Tibial artery (tissue), 4 donors: ENCODE data around the gene PHF5A.

Experiments
- DNase-seq, 2 donors: peaks; one replicate each; pipeline ENCODE4 v3.0.0-alpha.2; 2019
- H3K27ac ChIP-seq, 2 donors: fragments of 200-600 bp; sonication (generic) in 1 of 2; 1 replicate in 1 of 2; 2 replicates in 1 of 2; pipeline ENCODE4 v1.5.1; 2018 to 2019; ENCODE audit warnings: mild to moderate bottlenecking in 1 of 2
- H3K27me3 ChIP-seq, 2 donors: fragments of 200-600 bp; sonication (generic) in 1 of 2; one replicate each; pipeline versions ENCODE4 v1.5.1 to v1.6.0; 2016 to 2019
- H3K36me3 ChIP-seq, 3 donors: fragments of 200-600 bp; sonication (generic) in 2 of 3; one replicate each; pipeline ENCODE4 v1.5.1; 2016 to 2019; ENCODE audit warnings: mild to moderate bottlenecking in 2 of 3
- H3K4me1 ChIP-seq, 4 donors: fragments of 200-600 bp; sonication (generic) in 2 of 4; 1 replicate in 3 of 4; 2 replicates in 1 of 4; pipeline ENCODE4 v1.5.1; 2016 to 2019
- H3K4me3 ChIP-seq, 2 donors: fragments of 200-600 bp; sonication (generic) in 1 of 2; 1 replicate in 1 of 2; 2 replicates in 1 of 2; pipeline ENCODE4 v1.5.1; 2018 to 2019; ENCODE audit warnings: mild to moderate bottlenecking in 2 of 2
- H3K9me3 ChIP-seq, 3 donors: fragments of 200-600 bp; sonication (generic) in 1 of 3; one replicate each; pipeline ENCODE4 v1.5.1; 2016 to 2019
- CTCF ChIP-seq, 2 experiments: fragments of 200-600 bp in 1 of 2; fragments of 450-650 bp in 1 of 2; IDR thresholded peaks; one replicate each; pipeline ENCODE4 v1.5.1; 2017 to 2019; ENCODE audit warnings: antibody characterized with exemption in 2 of 2, mild to moderate bottlenecking in 1 of 2, moderate library complexity in 1 of 2
- intact Hi-C: fragments of 100-400 bp; cut with DNase I; formaldehyde crosslinking; loops from one replicate; pipeline ENCODE4 v1.15.0; 2023; ENCODE audit warnings: low total_unique reads

The PHF5A gene

GRCh38 chr22:41411021-41411851 lies 57.3 kb downstream of the PHF5A start:
- H3K4me3 ChIP-seq, result peak overlapping the region in 1 of 2 donors; percentile 23
- H3K27ac ChIP-seq, result peak overlapping the region; percentile 99 to 100
- peak in 1 of 2 experiments; percentile 18 for TF ChIP-seq CTCF (IDR thresholded peaks at IDR 0.05)
- peaks cover 13 to 73% (median 57%) of the 10 kb centered on the region in 4 donors for H3K4me1 ChIP-seq
- intact Hi-C loops, result no loop called here
- no peaks in the 10 kb centered on the region for H3K27me3 ChIP-seq
- no peaks in the 10 kb centered on the region for H3K36me3 ChIP-seq
- H3K9me3 ChIP-seq, result no peaks in the 10 kb centered on the region
- DNase-seq, result peak; percentile 77 to 94

- Histone ChIP-seq H3K36me3 (no peaks in the 10 kb centered on the region), H3K4me3 (no peak overlapping the region), H3K27me3 (no peaks in the 10 kb centered on the region), H3K9me3 (no peaks in the 10 kb centered on the region), H3K4me1 (peaks cover 13 to 64% (median 51%) of the 10 kb centered on the region in 4 donors), H3K27ac (peak overlapping the region; percentile 99 to 100)
- peak; percentile 68 to 94 for DNase-seq
- intact Hi-C loops, result no loop called here
- no peak for TF ChIP-seq CTCF (IDR thresholded peaks at IDR 0.05)
Observed at GRCh38 chr22:41410311-41410751, 58.2 kb downstream of the PHF5A start.
